Peyer's patch (tissue), 4 donors: ENCODE data around the gene SF3B5.

ENCODE experiments used
- POLR2A ChIP-seq, 2 donors: fragments of 450-650 bp; IDR thresholded peaks; one replicate each; pipeline ENCODE4 v1.5.1; 2017; ENCODE audit warnings: antibody characterized with exemption in 2 of 2, mild to moderate bottlenecking in 2 of 2, moderate library complexity in 2 of 2
- TF ChIP-seq, protein P1 (sequence below), 6 experiments: fragments of 450-650 bp in 4 of 6; fragments of 200-600 bp in 2 of 6; sonication (generic) in 1 of 6; IDR thresholded peaks; one replicate each; pipeline ENCODE4 v1.5.1; 2017 to 2019; ENCODE audit warnings: antibody characterized with exemption in 6 of 6, mild to moderate bottlenecking in 3 of 6, moderate library complexity in 1 of 6

DNA sequence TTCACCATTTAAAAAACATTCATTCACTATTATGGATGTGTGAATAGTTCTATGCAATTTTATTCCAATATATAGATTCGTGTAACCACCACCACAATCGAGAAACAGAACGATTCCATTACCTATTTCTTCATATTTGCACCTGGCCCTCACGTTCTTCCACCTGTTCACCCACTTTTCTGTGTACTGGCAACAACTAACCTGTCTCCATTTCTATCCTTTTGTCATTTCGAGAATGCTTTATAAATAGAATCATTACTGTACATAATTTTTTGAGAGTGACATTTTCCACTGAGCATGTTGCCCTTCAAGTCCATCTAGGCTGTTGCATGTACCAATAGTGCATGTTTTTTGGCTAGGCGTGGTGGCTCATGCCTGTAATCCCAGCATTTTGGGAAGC lies 31.7 kb upstream of the SF3B5 start:
- TF ChIP-seq, protein P1, sequence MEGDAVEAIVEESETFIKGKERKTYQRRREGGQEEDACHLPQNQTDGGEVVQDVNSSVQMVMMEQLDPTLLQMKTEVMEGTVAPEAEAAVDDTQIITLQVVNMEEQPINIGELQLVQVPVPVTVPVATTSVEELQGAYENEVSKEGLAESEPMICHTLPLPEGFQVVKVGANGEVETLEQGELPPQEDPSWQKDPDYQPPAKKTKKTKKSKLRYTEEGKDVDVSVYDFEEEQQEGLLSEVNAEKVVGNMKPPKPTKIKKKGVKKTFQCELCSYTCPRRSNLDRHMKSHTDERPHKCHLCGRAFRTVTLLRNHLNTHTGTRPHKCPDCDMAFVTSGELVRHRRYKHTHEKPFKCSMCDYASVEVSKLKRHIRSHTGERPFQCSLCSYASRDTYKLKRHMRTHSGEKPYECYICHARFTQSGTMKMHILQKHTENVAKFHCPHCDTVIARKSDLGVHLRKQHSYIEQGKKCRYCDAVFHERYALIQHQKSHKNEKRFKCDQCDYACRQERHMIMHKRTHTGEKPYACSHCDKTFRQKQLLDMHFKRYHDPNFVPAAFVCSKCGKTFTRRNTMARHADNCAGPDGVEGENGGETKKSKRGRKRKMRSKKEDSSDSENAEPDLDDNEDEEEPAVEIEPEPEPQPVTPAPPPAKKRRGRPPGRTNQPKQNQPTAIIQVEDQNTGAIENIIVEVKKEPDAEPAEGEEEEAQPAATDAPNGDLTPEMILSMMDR (IDR thresholded peaks at IDR 0.05) = no peak
- TF ChIP-seq POLR2A (IDR thresholded peaks at IDR 0.05) = no peak
